ENCODE results near the gene ASTN2.

Gene ASTN2

DNA sequence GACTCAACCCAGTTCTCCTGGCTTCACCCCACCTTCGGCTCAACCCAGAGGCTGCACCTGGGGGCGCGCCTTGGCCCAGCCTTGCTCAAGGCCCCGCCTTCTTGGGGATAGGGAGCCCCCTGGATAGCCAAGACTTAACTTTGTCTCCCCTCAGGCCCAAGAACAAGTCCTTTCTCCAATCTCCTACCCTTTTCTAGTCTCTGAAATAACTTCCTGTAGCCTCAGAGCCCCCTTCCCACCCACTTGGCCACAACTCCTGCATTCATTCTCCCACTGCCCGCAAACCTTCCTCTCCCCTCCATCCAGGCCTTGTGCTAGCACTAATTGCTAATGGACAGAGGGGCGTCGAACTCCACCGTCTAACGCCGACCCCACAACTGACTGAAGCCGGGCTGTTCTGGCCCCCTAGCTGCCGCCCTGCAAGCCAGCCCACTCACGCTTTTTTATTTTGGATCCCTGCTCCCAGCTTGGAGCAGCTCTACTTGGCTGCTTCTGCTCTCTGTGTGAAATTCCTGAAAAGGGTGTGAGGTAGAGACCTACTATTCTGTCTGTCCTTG, 579 bp upstream of the ASTN2 start:
- DNase-seq (ENCODE audit: low read depth in 2 of 2): no peak

DNA sequence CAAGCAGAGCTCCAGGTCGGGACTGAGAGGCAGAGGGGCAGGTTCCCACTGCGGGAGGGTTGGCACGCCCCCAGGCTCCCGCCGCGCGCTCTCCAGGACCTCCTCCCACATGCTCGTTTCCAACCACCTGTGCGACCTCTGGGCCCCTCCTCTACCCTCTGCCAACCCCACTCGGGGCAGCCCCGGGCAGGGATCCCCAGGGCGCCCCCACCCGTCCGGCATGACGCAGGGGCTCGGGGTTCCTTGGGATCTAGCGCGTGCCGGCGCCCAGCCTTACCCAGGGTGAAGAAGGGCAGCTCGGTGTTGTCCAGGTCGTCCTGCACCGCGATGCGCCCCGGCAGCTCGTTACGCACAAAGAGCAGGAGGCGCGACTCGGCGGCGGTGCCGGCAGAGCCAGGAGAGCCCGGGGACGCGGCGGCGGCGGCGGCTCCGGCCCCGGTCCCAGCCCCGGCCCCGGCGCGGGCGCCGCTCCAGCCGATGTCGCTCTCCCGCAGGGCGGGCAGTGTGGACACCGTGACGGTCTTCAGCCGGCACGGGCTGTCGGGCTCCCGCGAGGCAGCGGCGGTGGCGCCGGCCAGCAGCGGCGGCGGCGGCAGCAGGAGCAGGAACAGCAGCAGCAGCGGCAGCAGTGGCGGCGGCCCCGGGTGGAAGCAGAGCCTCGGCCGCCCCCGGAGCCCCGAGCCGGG, 494 bp downstream of the ASTN2 start:
- no peak for DNase-seq (ENCODE audit: low read depth in 2 of 2)

DNA sequence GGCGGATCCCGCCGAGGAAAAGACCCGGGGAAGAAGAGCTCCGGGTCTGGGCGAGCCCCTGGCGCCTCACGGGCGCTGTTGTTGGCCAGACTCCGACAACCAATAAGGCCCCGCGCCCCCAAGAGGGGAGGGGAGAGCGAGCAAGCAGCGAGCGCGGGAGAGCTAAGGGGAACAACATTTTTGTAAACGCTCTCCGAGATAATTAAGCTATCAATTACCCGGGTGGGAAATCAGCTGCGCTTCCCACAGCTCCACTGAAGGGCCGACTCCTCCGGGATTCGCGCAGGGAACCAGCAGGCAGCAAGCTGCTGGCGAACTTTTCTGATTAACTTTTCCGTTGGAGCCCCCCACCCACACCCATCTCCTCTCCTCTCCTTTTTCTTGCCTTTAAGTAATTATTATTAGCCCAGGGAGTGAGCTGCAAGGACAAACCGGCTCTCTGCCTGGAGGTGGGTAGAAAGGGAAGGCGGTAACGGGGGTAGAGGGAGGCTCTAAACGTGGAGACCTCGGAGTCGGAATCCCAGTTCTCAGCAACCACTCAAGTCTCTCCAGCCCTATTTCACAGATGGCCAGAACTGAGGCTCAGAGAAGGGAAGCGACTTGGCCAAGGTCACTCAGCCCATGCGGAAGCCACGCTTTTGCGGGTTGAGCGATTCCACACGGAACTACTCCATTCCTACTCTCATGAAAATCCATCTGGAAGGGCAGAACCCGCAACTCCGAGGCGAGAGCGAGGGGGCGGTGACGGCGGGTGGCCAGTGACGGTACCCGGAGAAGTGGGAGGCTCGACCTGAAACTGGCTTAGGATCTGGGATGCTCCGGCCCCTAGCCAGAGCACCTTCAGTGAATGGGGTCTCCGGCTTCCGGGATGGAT, 1.3 kb downstream of the ASTN2 start:
- no peak for DNase-seq (ENCODE audit: low read depth in 2 of 2)

GRCh38 chr9:117412841-117413240, 2.0 kb downstream of the ASTN2 start:
- no peak for DNase-seq (ENCODE audit: low read depth in 2 of 2)

GRCh38 chr9:117412006-117412715, 2.7 kb downstream of the ASTN2 start:
- DNase-seq (ENCODE audit: low read depth in 2 of 2): no peak

GRCh38 chr9:117411547-117411946, 3.3 kb downstream of the ASTN2 start:
- DNase-seq (ENCODE audit: low read depth in 2 of 2): no peak

GRCh38 chr9:117409321-117409720, 5.5 kb downstream of the ASTN2 start:
- DNase-seq (ENCODE audit: low read depth in 2 of 2): no peak

DNA sequence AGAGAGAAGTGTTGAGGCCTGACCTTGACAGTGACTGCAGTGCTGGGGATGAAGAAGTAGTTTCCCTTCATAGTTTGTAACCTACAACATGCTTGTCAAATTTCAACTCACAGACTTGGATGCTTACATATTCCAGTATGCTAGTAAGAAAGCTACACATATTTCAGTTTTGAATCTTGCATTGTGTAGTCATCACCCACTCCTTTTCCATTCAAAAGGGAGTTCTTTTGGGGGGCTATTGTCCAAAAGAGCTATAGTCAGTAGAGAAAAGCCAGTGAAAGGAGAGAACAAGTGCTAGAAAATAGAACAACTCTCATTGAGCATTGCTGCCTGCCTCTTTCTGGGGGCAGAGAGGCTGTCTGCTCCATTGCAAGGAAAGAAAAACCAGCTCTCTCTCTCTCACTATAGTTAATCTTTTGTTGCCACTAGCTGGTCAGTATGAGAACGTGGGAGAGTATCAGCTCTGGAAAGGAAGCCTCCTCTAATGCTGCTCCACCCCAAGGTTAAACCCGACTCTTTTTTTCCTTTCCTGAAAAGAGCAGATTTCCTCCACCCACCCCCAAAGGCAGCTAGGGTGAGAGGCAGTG, 7.3 kb downstream of the ASTN2 start:
- no peak for DNase-seq (ENCODE audit: low read depth in 2 of 2)

DNA sequence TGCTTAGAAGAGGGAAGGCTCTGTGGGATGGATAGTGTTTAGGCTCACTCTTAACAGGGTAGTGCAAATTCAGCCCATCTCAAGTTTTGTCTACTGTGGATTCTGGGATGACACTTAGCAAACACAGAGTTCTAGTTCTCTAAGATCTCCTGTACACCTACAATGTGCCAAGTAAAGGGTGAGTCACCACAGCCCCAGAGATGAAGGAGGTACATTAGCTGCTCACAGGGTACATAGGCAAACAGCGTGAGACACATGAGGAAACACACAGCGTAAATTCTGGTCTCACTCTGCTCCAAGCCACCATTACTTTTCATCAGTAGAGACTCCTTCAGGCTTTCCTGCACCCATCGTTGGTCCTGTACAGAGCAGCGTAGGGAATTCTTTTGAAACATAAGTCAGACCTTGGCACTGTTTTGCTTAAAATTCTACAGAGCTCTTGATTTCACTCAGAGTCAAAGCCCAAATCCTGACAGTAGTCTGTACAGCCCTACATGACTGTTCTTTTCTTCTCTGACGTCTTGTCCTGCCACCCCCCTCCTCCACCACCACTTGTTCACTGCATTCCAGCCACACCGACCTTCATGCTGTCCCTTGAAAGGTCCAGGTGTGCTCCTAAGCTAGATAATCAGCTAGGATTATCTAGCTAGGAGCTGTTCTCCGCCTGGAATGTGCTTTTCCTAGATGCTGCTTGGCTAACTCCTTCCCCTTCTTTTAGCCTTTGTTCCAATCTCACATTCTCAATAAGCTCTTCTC, 8.7 kb downstream of the ASTN2 start:
- no peak for DNase-seq (ENCODE audit: low read depth in 2 of 2)

GRCh38 chr9:117403848-117404247, 11.0 kb downstream of the ASTN2 start:
- no peak for DNase-seq (ENCODE audit: low read depth in 2 of 2)

GRCh38 chr9:117403403-117403811, 11.4 kb downstream of the ASTN2 start:
- DNase-seq (ENCODE audit: low read depth in 2 of 2): no peak

- no peak for DNase-seq (ENCODE audit: low read depth in 2 of 2)
Observed at GRCh38 chr9:117400171-117400570, 14.7 kb downstream of the ASTN2 start.

GRCh38 chr9:117395151-117395650, 19.7 kb downstream of the ASTN2 start:
- DNase-seq (ENCODE audit: low read depth in 2 of 2): no peak

GRCh38 chr9:117394655-117395054, 20.2 kb downstream of the ASTN2 start:
- DNase-seq (ENCODE audit: low read depth in 2 of 2): no peak

DNA sequence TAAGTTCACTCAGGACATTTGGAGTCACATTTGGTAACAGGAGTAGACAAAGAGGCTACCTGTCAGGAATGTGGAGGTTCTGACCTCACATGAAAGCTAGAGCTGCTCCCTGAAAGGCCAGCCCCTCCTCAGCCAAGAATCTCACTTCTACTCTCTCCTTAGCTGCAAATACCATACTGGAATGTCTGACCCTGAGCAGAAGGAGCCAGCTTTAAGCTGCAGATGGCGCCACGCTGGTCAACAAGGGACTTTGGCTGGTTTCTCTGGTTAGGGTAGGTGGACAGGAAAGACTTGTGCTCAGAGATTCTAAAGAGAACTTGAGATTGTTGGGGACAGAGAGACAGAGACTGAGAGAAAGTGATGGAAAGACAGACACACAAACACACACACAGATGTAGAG, 21.9 kb downstream of the ASTN2 start:
- no peak for DNase-seq (ENCODE audit: low read depth in 2 of 2)

DNA sequence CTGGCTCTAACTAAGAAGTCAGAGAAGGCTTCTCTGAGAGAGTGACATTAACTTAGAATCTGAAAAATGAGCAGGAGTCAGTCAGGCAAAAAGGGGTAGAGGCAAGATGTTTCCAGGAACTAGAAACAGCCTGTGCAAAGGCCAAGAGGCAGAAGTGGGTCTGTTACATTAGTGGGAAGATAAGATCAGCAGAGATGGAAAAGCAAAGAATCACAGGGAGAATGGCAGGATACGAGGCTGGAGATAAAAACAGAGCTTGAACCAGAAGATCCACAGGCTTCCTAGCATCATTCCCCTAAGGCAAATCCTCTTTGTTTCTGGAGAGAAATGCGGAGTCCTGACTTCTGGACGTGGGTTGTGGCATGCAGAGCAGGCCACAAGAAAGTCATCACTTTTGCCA, 27.4 kb downstream of the ASTN2 start:
- no peak for DNase-seq (ENCODE audit: low read depth in 2 of 2)

GRCh38 chr9:117379341-117379740, 35.5 kb downstream of the ASTN2 start:
- DNase-seq (ENCODE audit: low read depth in 2 of 2): no peak

GRCh38 chr9:117377046-117377445, 37.8 kb downstream of the ASTN2 start:
- no peak for DNase-seq (ENCODE audit: low read depth in 2 of 2)

GRCh38 chr9:117375956-117376355, 38.9 kb downstream of the ASTN2 start:
- no peak for DNase-seq (ENCODE audit: low read depth in 2 of 2)

DNA sequence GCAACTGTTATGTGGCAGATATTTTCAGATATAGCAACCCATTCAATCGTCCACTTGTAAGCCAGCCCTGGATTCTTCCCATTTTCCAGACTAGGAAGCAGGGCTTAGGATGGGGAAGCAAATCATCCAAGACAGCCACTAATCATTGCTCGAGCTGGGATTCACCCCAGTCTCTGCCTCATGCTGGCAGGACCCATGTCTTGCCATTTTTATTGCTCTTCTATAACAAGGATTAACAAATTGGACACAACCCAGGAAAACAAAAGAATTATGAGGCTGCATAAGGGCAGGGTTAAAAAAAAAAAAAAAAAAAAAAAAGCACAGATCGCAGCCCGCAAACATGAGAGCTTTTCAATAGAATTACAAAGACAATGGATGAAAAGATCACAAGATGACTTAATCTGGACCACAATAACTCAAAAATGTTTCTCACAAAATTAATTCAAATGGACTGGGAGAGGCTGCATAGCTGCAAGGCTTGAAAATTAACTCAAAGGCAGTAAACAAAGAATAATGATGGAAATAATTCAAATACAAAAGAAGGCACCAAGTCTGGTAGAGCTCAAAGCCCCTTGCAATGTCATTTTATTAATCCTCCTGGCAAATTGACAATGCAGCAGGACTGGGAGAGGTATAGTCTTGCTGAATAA, 40.7 kb downstream of the ASTN2 start:
- DNase-seq (ENCODE audit: low read depth in 2 of 2): no peak
